GM19193 (cell line): ENCODE measurements around the gene SCAND1.
A peak's percentile ranks its signal among the peaks of the same experiment; 100 is the strongest.

ENCODE experiments used
- POLR2A ChIP-seq: IDR thresholded peaks from 4 replicates; pipeline ENCODE4 v1.6.1; 2011; ENCODE audit not compliant: insufficient read depth, insufficient read length; ENCODE audit errors: extremely low read depth

The SCAND1 gene

DNA sequence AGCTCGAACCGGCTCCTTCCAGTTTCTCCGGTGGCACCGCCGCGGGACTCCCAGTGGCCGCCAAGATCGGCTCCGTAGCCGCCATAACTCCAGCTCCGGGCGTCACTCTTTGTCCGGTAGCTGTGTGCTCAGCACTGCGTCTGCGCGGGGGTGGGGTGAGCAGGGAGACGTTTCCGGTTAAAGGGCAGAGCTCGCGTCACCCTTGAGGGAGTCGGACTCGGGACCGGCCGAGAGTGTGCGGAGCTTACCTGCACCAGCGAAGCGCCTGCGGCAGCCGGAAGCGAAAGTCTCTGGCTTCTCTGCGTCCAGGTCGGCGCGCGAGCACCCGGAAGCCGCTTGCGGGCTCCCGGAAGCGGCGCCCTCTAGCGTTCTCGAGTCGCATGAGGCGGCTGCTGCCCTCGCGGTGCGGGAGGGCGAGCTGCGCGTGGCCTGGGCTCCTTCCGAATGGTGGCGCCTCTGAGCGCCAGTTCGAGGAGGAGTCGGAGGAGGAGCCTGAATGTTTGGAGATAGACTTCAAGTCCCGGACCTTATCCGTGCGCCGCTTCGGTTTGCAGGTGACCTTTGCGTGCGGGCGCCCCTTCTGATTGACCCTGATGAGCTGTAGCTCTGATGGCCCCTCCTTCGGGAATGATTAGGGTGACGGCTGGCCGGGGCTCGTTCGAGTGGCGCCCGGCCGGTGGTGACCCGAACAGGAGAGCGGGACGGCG is at the start of gene SCAND1:
Gene SCAND1 (minus strand): TSS at position 303 of the 707 bp plus-strand sequence. CDS start 218 bp downstream, at position 85.
- TF ChIP-seq POLR2A = peak; percentile 98

DNA sequence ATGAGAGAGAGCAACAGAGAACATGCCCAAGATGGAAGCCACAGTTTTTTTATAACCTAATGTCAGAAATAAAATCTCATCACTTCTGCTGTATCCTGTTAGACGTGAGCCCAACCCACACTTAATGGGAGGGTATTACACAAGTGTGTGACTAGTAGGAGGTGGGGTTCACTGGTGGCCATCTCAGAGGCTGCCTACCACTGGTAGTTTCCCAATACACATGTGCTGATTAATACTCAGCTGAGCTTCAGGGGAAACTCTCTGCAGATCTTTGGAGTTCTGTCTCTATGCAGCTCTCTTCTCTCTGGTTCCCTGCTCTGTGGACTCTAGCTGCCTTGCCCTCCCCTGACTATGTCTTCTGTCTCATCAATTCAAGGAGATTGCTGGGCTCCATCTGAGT is 49.7 kb upstream of the SCAND1 start:
- TF ChIP-seq POLR2A = no peak

DNA sequence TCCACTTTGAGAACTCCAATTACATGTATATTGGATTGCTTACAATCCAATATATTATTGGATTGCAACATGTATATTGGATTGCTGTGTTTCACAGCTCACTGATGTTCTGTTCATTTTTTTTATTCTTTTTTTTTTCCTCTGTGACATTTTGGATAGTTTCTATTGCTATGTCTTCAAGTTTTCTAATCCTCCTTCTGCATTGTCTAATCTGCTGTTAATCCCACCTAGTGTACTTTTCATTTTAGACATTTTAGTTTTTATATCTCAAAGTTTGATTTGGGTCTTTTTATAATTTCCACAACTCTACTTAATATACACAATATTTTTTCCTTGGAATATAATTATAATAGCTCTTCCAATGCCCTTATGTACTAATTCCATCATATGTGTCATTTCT is 48.6 kb upstream of the SCAND1 start:
- no peak for TF ChIP-seq POLR2A

DNA sequence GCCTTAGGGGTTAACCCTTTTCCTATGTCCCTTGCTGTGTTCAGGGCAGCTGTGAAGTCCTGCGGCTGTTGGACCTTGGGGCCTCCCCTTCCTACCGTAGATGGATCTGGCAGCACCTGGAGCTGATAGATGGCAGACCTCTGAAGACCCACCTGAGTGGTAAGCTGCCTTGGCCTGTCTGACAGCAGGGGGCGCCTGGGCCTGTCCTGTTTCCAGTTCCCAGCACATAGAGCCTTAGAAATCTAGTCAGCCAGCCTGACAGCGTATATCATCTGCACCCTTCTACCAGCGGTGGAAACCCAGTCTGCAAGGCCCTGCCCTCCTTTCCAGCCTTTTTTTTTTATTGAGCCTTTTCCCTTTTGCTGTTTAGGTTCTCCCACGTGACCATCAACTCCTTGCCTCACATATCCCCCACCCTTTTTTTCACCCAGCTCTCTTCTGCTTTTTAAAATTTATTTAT is 40.7 kb upstream of the SCAND1 start:
- no peak for TF ChIP-seq POLR2A

DNA sequence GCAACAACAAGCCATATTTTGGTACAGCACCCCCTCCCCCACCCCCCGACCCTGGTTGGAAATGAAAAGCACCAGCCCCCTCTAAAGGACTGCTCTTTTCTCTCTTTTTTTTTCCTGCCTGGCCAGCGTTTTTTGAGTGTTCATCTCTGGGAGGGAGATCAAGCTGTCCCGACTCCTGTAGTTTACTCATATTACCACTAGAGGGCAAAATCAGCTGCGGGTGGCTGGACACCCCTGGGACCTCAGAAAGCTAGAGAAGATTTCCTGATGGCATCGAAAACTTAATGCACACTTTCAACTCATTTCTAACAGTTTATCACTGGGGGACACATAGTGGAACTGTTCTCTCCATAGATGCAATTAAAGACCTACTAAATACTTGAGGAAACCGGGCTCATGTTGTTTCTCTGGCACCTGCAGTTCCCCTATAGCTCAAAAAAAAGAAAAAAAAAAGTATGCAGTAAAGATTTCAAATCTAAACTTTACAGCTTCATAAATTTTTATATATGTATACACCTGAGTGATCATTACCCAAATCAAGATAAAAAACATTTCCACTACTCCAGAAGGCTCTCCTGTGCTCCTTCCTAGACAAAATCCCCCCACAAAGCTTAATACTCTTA is 38.5 kb upstream of the SCAND1 start:
- TF ChIP-seq POLR2A = no peak

DNA sequence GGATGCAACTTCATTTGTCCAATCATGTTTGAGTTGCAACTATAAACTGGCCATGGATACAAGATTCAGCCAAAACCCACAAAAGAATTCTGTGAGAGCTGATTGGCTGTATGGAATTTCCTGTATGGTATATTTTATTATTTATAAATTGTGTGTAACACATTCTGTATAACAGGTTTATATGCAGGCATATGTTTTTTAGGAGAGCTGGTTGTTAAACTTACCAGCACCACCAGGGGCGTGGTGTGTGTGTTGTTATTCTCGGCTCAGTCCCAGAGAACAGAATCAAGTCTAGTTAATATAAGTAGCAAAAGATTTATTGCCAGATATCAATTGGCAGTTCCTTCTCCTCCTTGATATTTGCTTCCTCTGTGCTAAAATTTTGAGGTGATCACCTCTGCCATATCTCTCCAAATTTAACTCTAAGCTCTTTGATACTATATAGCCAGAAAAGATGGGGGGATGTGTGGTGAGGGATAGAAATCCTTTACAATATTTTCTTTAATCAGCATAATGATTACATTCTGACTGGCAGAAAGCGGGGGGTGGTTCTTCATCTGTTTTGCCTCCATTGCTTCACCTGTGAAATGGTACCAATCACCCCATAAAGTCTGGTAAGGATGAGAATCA is 37.0 kb upstream of the SCAND1 start:
- no peak for TF ChIP-seq POLR2A

DNA sequence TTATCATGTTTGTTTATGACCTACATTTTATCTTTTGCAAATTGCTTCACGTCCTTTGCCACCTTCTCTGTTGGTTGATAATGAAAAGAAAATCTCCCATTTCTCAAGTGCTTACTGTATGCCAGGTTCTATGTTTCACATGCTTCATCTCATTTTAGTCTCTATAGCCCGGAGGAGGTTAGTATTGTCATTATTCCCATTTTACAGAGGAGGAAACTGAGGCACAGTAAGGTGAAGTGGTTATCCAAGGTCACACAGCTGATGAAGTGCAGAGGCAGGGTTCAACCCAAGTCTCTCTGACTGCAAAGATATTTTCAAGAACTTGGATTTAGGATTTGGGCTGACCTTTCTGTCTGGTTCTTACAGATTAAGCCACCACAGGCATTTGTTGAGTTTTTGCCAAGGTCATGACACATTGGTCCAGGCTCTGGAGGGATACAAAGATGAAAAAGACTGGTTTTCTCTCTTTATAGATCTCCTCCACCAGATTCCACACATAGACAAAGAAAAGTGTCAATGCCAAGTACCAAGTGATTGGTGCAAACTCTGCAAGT is 34.7 kb upstream of the SCAND1 start:
- no peak for TF ChIP-seq POLR2A

DNA sequence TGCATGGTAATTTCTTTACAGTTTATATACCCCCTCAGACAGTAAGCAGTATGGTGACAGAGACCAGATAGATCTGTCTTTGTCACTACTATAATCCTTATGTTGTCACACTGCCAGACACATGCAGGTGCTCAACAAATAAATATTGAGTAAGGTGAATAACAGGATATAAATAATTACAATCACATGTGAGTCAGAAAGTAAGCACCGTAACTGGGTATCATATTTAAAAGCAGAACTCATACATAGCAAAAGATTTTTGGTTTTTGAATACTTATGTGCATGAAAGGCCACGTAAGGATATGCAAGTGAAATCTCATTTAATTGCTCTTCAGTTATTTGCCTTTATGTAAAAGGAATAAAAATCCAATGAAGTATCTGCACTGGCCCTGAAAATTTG is 31.5 kb upstream of the SCAND1 start:
- TF ChIP-seq POLR2A = no peak

DNA sequence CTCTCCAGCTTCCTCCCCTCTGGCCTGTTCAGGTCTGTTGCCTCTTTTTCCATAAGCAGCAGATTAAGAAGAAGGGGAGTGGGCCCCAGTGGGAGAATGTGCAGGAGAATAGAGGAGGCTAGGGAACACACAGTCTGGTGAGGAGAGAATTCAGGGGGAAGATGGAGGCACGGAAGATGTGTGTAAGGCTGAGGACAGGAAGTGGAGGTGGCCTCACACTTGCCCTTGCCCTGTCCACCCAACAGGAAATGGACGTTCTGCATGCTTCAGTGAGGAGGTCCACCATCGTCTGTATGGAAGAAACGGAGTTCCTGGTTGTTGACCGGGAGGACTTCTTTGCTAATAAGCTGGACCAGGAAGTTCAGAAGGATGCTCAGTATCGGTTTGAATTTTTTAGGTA is 30.1 kb upstream of the SCAND1 start:
- no peak for TF ChIP-seq POLR2A

DNA sequence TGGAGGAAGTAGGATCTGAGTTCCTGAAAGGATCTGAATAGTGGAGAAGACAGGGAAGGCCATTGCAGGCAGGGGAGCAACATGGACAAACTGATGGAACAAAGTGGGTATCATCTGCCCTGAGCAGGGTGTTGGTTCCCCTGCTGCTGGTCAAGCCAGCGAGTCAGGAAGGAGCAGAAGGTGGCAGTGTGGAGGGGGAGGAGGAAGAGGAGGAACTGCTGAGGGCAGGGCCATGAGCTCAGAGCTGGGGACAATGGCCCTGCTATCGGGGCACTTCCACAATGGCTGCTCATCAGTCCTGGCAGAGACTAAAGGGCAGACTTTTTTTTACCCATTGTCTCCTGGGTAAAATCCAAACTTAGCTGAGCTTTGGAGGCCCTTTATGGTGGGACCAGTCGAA is 27.7 kb upstream of the SCAND1 start:
- no peak for TF ChIP-seq POLR2A

DNA sequence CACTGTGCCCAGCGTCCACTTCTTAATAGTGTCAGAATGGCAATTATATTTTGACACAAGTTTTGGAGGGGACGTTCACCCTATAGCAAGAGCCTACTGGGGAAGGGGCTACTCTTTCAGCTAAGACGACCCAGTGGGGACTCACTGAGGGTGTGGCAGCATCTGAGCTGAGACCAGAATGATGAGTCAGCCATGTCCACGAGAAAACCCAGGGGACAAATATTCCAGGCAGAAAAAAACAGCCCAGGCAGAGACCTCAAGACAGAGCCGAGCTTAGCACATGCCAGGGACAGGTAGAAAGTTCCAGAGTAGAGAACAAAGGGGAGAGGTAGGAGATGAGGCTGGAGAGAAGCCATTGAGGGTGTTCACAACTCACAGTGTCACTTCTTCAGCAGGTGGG is 25.2 kb upstream of the SCAND1 start:
- TF ChIP-seq POLR2A = no peak

DNA sequence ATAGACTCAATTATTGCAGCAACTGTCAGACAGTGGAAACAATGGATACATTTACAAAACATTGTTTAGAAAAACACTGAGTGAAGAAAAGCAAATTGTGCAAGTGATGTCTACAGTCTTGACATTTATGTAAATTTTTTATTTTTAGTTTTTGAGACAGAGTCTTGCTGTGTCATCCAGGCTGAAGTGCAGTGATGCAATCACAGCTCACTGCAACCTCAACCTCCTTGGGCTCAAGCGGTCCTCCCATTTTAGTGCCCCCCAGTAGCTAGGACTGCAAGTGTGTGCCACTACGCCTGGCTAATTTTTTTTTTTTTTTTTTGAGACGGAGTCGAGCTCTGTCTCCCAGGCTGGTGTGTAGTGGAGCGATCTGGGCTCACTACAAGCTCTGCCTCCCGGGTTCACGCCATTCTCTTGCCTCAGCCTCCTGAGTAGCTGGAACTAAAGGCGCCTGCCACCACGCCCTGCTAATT is 23.8 kb upstream of the SCAND1 start:
- TF ChIP-seq POLR2A = no peak

DNA sequence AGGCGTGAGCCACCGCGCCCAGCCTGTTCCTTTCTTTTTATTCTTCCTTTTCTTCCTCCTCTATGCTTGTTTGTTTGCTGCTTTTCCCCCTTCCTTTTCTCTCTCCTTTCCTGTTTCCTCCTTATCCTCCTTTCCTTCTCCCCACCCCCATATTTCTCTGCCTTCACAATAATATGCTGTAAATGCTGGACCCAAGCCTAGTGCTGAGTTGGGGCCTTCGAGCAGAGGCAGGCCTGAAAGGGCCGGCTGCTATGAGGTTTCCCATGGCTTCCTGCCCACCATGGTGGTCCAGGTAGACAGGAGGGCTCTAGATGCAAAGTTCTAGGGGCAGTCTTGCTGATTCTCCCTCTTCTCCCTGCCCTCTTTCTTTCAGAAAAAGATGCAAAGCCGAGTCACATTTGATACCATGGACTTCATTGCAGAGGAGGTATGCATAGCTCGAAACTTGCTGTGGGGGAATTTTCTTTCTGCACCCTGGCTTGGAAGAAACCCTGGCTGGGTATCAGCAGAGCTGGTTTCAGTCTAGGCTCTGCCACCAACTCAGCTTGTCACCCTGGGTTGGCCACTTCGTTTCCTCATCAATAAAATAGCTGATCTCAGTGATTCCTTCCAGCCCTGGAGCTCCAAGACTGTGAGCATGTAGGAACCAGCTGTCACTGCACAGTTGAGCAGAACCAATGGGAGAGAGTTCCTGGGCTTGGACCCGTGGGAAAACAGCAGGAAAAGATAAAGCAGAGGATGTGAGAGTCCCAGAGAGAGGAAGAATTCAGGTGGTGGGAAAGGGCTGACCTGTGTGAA is 21.5 kb upstream of the SCAND1 start:
- no peak for TF ChIP-seq POLR2A

DNA sequence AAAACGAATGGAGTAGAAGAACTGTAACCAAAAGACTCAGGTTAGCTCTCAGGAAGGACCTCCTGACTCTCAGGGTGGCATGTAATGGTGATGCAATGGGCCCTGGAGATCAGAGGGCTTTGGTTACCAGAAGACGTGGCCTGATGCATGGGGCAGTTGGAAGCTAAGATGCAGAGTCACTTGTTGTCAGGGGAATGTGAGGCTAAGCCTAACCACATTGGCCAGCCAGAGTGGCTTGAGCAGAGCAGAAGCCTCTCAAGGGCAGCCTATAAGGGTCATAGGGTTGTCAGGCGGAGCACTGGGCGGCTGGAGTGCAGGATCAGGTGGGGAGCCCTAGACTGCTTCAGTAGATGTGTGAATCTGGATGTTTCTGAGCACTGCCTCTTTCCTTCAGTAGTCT is 20.0 kb upstream of the SCAND1 start:
- TF ChIP-seq POLR2A = no peak

DNA sequence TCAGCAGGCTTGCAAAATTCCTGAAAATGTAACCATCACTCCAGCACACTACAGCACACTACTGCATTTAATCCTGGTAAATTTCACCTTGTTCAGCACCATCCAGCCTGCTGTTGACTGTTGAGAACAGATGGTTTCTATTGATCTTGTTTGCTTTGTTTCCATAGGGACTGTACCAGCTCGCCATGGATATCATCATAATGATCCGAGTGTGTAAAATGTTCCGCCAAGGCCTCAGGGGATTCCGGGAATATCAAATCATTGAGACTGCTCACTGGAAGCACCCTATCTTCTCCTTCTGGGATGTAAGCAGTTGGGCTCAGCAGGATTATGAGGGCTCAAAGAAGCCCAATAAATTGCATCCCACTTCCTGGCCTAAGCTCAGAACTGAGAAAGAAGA is 18.2 kb upstream of the SCAND1 start:
- no peak for TF ChIP-seq POLR2A

DNA sequence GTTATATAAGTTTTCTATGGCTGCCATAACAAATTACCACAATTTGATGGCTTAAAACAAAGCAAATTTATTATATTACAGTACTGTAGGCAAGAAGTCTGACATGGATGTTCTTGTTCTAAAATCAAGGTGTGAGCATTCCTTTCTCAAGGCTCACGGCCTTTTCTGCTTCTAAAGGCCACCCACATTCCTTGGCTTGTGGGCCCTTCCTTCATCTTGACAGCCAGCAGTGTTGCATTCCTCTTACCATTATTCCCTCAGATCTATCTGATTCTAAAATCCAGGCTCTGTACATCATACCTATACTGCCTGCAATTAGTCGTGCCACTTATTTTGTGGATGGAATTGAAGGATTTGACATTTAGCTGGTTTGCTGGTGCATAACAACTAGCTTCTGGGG is 17.7 kb upstream of the SCAND1 start:
- no peak for TF ChIP-seq POLR2A

DNA sequence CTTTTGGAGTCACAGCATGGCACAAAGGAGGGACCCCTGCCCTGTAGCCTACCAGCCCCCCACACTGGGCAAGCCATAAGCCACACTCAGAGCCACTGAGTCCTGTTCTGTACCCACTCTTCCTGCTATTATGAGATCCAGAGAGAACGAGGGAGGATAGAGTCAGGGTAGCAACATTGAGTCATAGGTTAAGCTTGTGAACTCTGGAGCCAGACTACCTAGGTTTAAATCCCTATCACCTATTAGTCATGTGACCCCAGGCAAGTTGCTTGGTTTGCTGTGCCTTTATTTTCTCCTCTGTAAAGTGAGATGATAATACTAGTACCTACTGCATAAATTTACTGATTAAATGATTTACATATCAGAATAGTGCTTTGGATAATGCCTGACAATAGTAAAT is 14.6 kb upstream of the SCAND1 start:
- no peak for TF ChIP-seq POLR2A
